Stimulated activated CD8-positive, alpha-beta memory T cell treated with anti-CD3 and anti-CD28 coated beads, Interleukin-4, amount 100 ng/mL, for 48 hours (primary cell): ENCODE measurements around the gene SLC14A1.

Experiments
- DNase-seq: peaks from one replicate; pipeline ENCODE4 v3.0.0-alpha.2; 2020

Gene SLC14A1

GRCh38 chr18:45760462-45761036, 36.6 kb downstream of the SLC14A1 start:
- no peak for DNase-seq

- no peak for DNase-seq
Measured at GRCh38 chr18:45761512-45762114, 37.6 kb downstream of the SLC14A1 start.

- DNase-seq: no peak
Measured at GRCh38 chr18:45764000-45764686, 40.2 kb downstream of the SLC14A1 start.

- DNase-seq: no peak
Measured at GRCh38 chr18:45765796-45766195, 41.8 kb downstream of the SLC14A1 start.

- no peak for DNase-seq
Measured at GRCh38 chr18:45771587-45772480, 47.9 kb downstream of the SLC14A1 start.

GRCh38 chr18:45774065-45774521, 50.1 kb downstream of the SLC14A1 start:
- no peak for DNase-seq

GRCh38 chr18:45775241-45775676, 51.3 kb downstream of the SLC14A1 start:
- peak; percentile 84 for DNase-seq

GRCh38 chr18:45775743-45776142, 51.8 kb downstream of the SLC14A1 start:
- no peak for DNase-seq

GRCh38 chr18:45777393-45777792, 53.4 kb downstream of the SLC14A1 start:
- no peak for DNase-seq

GRCh38 chr18:45780568-45780967, 56.6 kb downstream of the SLC14A1 start:
- no peak for DNase-seq

- no peak for DNase-seq
Measured at GRCh38 chr18:45782662-45783061, 58.7 kb downstream of the SLC14A1 start.

- DNase-seq: no peak
Measured at GRCh38 chr18:45783097-45784075, 59.4 kb downstream of the SLC14A1 start.

- no peak for DNase-seq
Measured at GRCh38 chr18:45785134-45785533, 61.2 kb downstream of the SLC14A1 start.

GRCh38 chr18:45786941-45787340, 63.0 kb downstream of the SLC14A1 start:
- no peak for DNase-seq

- DNase-seq: no peak
Measured at GRCh38 chr18:45787346-45787745, 63.4 kb downstream of the SLC14A1 start.

- no peak for DNase-seq
Measured at GRCh38 chr18:45788861-45789260, 64.9 kb downstream of the SLC14A1 start.

GRCh38 chr18:45792506-45793263, 68.7 kb downstream of the SLC14A1 start:
- no peak for DNase-seq

- DNase-seq: no peak
Measured at GRCh38 chr18:45793264-45793965, 69.4 kb downstream of the SLC14A1 start.

GRCh38 chr18:45801416-45802004, 77.5 kb downstream of the SLC14A1 start:
- DNase-seq: no peak
